Measurements from ENCODE around the gene PRR22.
"Not testable (repeated sequence)": the region's sequence is repeated elsewhere in the genome, so short reads cannot be mapped to it uniquely, and the experiment has no call there.

The PRR22 gene

DNA sequence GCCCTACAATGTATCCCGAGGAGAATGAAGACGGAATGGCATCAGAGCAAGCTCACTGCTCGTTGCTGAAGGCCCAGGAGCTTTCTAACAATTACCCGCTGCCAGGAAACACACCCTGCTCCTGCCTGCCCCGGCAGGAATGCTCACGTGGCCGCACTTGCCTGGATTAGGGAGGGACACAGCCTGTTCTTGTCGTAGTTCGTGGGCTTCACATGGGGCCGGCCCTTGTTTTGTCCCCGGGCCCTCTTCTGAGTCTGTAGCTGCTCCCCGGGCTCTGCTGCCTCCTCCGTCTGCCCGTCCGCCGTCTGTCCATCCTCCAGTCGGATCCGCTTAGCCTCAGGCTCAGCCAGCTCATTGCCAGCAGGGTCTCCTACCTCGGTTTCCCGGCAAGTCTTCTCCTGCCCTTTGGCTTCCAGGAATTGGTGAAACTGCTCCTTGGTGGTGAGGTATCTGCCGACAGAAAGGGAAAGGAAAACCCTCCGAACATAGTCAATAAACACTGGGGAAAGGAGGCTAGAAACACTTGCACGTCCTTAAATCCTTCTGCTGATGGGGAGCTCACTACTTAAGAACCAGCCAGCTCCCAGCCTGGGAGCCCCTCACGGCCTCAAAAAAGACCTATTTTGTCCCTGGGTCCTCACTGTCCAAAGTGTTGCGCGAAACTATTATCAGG lies 5.5 kb upstream of the PRR22 start:
- no peak for DNase-seq

GRCh38 chr19:5789351-5789761 lies 4.8 kb upstream of the PRR22 start:
- no peak for DNase-seq

DNA sequence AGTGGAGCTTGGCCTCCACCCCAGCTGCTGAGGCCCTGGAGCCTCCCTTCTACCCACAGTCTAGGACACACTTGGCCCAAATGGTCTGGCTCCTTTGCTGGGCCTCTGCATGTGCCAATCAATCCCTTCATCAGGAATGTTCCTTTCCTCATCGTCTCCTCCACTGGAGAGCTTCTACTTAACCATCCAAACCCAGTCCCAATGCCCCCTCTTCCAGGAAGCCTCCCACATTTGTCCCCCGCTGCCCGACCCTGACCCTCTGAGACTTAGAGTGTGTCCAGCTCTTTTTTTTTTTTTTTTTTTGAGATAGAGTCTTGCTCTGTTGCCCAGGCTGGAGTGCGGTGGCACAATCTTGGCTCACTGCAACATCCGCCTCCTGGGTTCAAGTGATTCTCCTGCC lies 3.9 kb upstream of the PRR22 start:
- no peak for DNase-seq

DNA sequence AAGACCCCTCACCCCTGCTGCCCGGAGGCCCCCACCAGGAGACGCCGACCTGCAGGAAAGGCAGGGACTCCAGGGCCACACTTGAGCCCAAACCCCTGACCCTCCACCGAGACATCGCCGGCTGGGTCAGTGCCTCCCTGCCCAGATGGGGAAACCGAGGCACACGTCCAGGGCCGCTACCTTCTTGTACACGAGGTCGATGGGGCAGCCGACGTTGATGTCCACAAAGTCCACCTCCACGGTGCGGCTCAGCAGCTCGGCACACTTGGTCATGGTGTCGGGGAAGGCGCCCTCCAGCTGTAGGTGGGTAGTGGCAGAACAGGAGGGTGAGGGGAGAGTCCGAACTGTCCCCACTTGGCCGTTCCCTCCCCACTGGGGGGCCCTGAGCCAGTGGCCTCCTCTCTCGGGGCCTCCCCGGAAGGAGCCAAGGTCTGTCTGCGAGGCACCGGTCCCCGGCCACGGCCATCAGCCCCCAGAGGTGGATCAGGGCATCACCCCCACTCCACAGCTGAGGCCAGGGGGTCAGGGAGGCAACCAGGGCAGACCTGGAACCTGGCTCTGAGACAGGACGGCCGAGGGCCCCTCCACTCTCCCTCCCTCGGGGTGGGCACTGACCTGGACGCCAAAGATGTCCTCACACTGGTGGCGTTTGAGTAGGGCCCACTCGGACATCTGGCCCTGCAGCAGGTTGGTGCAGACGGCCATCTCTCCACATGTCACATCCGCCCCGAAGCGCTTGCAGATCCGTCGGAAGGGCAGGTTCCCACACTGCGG lies 3.0 kb upstream of the PRR22 start:
- no peak for DNase-seq

GRCh38 chr19:5786593-5787408 lies 2.3 kb upstream of the PRR22 start:
- no peak for DNase-seq

DNA sequence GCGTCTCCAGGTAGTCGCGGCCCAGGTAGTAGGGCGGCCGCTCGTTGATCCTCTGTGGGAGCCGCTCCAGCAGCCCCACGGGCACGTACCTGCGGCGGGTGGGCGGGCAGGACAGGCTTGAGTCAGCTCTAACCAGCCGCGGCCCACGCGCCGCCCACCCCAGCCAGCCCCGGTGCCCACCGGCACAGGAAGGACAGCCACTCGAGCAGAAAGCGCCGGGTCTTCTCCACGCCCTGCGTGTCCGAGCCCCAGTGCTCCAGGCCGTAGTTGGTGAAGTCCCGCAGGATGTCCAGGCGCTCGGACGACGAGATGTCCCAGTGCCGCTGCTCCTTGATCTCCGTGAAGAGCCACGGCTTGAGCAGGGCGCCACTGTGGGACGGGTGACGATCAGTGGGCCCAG lies 877 bp upstream of the PRR22 start:
- no peak for DNase-seq

- DNase-seq: no peak
Observed at GRCh38 chr19:5782945-5783919, 1.3 kb downstream of the PRR22 start.

DNA sequence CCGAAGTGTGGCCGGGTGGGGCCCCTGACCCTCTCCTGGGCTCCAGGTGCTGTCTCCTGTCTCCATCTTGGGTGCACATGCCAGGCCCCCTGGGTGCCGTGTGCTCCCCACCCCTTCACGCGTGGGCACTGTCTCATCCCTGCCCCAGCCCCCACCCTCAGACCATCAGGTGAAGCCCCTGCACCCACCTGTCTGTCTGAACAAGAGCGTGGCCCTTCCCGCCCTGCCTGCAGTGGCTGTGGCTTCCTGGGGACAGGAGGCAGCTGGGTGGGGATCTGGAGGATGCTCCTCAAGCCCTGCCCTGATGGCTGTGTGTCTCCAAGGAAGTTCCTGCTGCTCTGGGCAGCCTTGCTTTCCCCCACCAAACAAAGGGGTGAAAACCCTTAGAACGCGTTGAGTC lies 2.2 kb downstream of the PRR22 start:
- DNase-seq: no peak

DNA sequence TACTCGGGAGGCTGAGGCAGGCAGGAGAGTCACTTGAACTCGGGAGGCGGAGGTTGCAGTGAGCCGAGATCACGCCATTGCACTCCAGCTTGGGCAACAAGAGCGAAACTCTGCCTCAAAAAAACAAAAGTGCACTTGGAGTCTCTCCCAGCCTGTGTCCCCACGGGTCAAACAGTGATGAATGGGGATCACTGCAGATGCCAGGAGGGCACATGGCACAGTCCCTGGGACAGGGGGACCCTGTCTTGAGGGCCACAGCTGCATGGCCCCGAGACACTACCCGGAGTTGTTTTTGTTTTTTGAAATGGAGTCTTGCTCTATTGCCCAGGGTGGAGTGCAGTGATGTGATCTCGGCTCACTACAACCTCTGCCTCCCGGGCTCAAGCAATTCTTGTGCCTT lies 3.6 kb downstream of the PRR22 start:
- not testable (repeated sequence) for DNase-seq

DNA sequence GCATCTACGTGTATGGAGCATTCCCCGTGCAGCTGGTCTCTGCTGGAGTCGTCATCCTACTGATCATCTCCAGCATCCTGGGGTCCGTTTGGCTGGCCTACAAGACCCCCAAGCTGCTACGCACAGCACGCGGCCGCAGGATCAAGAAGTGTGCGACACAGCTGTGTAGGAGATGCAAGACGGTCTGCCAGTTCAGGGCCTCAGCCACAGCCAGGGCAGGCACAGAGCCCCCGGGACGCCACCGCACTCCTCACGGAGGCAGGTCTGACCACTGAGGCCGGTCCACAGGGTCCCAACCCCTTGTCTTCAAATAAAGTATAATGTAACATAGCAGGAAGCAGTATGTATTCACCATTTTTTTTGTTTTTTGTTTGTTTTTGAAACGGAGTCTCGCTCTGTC lies 6.1 kb downstream of the PRR22 start:
- DNase-seq: no peak

- DNase-seq: no peak
Observed at GRCh38 chr19:5775668-5776309, 8.8 kb downstream of the PRR22 start.

GRCh38 chr19:5774921-5775320 lies 9.6 kb downstream of the PRR22 start:
- DNase-seq: no peak

- no peak for DNase-seq
Observed at GRCh38 chr19:5773276-5773675, 11.3 kb downstream of the PRR22 start.

- DNase-seq: no peak
Observed at GRCh38 chr19:5772416-5772815, 12.1 kb downstream of the PRR22 start.

- no peak for DNase-seq
Observed at GRCh38 chr19:5767949-5768348, 16.6 kb downstream of the PRR22 start.

GRCh38 chr19:5765220-5765619 lies 19.3 kb downstream of the PRR22 start:
- DNase-seq: no peak

GRCh38 chr19:5762608-5763217 lies 21.8 kb downstream of the PRR22 start:
- DNase-seq: no peak

DNA sequence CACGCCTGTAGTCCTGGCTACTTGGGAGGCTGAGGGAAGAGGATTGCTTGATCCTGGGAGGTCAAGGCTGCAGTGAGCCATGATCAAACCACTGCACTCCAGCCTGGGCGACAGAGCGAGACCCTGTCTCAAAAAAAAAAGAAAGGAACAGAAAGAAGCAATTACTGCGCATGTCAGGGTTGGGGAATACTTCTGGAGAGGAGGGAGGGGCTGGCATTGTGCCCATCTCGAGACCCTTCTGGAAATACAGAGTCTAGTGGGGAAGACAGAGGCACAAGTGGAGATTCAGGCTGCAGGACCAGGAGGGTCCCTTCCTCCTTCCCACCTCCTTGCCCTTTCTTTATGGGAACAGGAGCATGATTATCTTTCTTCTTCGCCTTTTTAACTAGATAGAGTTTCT lies 30.8 kb downstream of the PRR22 start:
- DNase-seq: no peak

DNA sequence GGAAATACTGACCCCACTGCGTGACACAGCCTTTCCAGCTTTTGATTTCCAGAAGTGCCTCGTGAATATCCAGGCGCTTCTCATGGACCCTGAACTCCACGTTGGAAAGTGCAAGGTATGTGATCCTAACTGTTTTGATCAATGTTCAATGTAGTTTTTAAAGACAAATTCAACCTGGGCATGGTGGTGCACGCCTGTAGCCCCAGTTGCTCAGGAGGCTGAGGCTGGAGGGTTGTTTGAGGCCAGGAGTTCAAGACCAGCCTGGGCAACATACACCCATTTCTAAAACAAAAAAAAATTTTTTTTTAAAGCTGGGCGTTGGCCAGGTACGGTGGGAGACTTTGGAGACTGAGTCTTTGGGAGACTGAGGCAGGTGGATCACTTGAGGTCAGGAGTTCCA lies 32.8 kb downstream of the PRR22 start:
- DNase-seq: no peak

GRCh38 chr19:5749505-5749904 lies 35.0 kb downstream of the PRR22 start:
- DNase-seq: no peak

GRCh38 chr19:5748920-5749319 lies 35.6 kb downstream of the PRR22 start:
- not testable (repeated sequence) for DNase-seq

GRCh38 chr19:5744999-5745398 lies 39.5 kb downstream of the PRR22 start:
- DNase-seq: not testable (repeated sequence)

All from NCI-H748 treated with DMSO at 0.1 percent for 48 hours (cell line).